ENCODE data around the gene SCCPDH. TPM values are rescaled to one million over a fixed set of nuclear protein-coding genes. Genes with fewer than 3 reads are reported as not detected.

Gene SCCPDH
- total and polyA plus RNA-seq, 2 of the 13 experiments (the other 11 are each of a cell fraction or from before 2014, with no cell fraction given): 36.7 to 62.3 TPM

- TF ChIP-seq, protein P1, sequence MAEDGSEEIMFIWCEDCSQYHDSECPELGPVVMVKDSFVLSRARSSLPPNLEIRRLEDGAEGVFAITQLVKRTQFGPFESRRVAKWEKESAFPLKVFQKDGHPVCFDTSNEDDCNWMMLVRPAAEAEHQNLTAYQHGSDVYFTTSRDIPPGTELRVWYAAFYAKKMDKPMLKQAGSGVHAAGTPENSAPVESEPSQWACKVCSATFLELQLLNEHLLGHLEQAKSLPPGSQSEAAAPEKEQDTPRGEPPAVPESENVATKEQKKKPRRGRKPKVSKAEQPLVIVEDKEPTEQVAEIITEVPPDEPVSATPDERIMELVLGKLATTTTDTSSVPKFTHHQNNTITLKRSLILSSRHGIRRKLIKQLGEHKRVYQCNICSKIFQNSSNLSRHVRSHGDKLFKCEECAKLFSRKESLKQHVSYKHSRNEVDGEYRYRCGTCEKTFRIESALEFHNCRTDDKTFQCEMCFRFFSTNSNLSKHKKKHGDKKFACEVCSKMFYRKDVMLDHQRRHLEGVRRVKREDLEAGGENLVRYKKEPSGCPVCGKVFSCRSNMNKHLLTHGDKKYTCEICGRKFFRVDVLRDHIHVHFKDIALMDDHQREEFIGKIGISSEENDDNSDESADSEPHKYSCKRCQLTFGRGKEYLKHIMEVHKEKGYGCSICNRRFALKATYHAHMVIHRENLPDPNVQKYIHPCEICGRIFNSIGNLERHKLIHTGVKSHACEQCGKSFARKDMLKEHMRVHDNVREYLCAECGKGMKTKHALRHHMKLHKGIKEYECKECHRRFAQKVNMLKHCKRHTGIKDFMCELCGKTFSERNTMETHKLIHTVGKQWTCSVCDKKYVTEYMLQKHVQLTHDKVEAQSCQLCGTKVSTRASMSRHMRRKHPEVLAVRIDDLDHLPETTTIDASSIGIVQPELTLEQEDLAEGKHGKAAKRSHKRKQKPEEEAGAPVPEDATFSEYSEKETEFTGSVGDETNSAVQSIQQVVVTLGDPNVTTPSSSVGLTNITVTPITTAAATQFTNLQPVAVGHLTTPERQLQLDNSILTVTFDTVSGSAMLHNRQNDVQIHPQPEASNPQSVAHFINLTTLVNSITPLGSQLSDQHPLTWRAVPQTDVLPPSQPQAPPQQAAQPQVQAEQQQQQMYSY (CRISPR knock-in tag; IDR thresholded peaks at IDR 0.05): no peak
- no peak for TF ChIP-seq MED13 (CRISPR knock-in tag; IDR thresholded peaks at IDR 0.05)
- TF ChIP-seq ZNF800 (CRISPR knock-in tag; IDR thresholded peaks at IDR 0.05): no peak
- TF ChIP-seq ZBTB8A (CRISPR knock-in tag; IDR thresholded peaks at IDR 0.05; ENCODE audit: borderline replicate concordance, low read depth): no peak
- peak; percentile 37; the same call in 1 of the 2 replicates for TF ChIP-seq POLR2AphosphoS5 (IDR thresholded peaks at IDR 0.05; ENCODE audit: low read depth, low read length)
- no peak for TF ChIP-seq ZNF839 (CRISPR knock-in tag; IDR thresholded peaks at IDR 0.05; ENCODE audit: borderline replicate concordance)
- TF ChIP-seq ZMYM2 (CRISPR knock-in tag; IDR thresholded peaks at IDR 0.05): peak; percentile 45; the same call in 1 of the 2 replicates
- TF ChIP-seq SIX4 (CRISPR knock-in tag; IDR thresholded peaks at IDR 0.05): no peak
- TF ChIP-seq, protein P2, sequence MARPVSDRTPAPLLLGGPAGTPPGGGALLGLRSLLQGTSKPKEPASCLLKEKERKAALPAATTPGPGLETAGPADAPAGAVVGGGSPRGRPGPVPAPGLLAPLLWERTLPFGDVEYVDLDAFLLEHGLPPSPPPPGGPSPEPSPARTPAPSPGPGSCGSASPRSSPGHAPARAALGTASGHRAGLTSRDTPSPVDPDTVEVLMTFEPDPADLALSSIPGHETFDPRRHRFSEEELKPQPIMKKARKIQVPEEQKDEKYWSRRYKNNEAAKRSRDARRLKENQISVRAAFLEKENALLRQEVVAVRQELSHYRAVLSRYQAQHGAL (CRISPR knock-in tag; IDR thresholded peaks at IDR 0.05; ENCODE audit: not compliant biosample characterization): no peak
- 0 out of 2 replicates have a peak, but pooled peaks have one; percentile 71 for TF ChIP-seq ZNF33A (CRISPR knock-in tag; IDR thresholded peaks at IDR 0.05; ENCODE audit: borderline replicate concordance)
- no peak for TF ChIP-seq SRSF1 (optimal IDR thresholded peaks at IDR 0.05; ENCODE audit: low read depth, low read length)
- TF ChIP-seq AHR (CRISPR knock-in tag; IDR thresholded peaks at IDR 0.05): no peak
- TF ChIP-seq ISL2 (CRISPR knock-in tag; IDR thresholded peaks at IDR 0.05): no peak
- TF ChIP-seq AKAP8 (CRISPR knock-in tag; IDR thresholded peaks at IDR 0.05): no peak
- TF ChIP-seq RBFOX2 (IDR thresholded peaks at IDR 0.05; ENCODE audit: low read depth, low read length): no peak
- TF ChIP-seq, protein P3, sequence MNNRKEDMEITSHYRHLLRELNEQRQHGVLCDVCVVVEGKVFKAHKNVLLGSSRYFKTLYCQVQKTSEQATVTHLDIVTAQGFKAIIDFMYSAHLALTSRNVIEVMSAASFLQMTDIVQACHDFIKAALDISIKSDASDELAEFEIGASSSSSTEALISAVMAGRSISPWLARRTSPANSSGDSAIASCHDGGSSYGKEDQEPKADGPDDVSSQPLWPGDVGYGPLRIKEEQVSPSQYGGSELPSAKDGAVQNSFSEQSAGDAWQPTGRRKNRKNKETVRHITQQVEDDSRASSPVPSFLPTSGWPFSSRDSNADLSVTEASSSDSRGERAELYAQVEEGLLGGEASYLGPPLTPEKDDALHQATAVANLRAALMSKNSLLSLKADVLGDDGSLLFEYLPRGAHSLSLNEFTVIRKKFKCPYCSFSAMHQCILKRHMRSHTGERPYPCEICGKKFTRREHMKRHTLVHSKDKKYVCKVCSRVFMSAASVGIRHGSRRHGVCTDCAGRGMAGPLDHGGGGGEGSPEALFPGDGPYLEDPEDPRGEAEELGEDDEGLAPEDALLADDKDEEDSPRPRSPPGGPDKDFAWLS (CRISPR knock-in tag; IDR thresholded peaks at IDR 0.05; ENCODE audit: borderline replicate concordance): no peak
- peak; percentile 62; the same call in 1 of the 2 replicates for TF ChIP-seq PHF21A (CRISPR knock-in tag; IDR thresholded peaks at IDR 0.05)
- no peak for TF ChIP-seq ZFP37 (CRISPR knock-in tag; IDR thresholded peaks at IDR 0.05; ENCODE audit: borderline replicate concordance)
- TF ChIP-seq, protein P4, sequence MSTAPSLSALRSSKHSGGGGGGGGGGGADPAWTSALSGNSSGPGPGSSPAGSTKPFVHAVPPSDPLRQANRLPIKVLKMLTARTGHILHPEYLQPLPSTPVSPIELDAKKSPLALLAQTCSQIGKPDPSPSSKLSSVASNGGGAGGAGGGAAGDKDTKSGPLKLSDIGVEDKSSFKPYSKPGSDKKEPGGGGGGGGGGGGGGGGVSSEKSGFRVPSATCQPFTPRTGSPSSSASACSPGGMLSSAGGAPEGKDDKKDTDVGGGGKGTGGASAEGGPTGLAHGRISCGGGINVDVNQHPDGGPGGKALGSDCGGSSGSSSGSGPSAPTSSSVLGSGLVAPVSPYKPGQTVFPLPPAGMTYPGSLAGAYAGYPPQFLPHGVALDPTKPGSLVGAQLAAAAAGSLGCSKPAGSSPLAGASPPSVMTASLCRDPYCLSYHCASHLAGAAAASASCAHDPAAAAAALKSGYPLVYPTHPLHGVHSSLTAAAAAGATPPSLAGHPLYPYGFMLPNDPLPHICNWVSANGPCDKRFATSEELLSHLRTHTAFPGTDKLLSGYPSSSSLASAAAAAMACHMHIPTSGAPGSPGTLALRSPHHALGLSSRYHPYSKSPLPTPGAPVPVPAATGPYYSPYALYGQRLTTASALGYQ (CRISPR knock-in tag; IDR thresholded peaks at IDR 0.05): 0 out of 2 replicates have a peak, but pooled peaks have one; percentile 23
- TF ChIP-seq HIVEP1 (CRISPR knock-in tag; IDR thresholded peaks at IDR 0.05): no peak
These were observed 25.0 kb upstream of the SCCPDH start (continued) for GRCh38 chr1:246699095-246699735.

Measured in HepG2 (cell line).